Measurements from ENCODE around the gene FKBP6. TPM values are rescaled to one million over a fixed set of nuclear protein-coding genes. Genes with fewer than 3 reads are reported as not detected.

FKBP6 gene
- total RNA-seq, 2 experiments from 2014 or later, result not detected

- no peak for ATAC-seq
- ChIA-PET POLR2A (no interaction called here), CTCF (interaction anchor here (1.5 kb wide), 1 partner anchor 102 kb away, joined by 4 read pairs; no protein-coding TSS in a partner anchor)
- no peak for DNase-seq
- H3K27ac Mint-ChIP-seq, result no peak overlapping the region
- no peaks in the 10 kb centered on the region for H3K27me3 Mint-ChIP-seq
- H3K4me1 Mint-ChIP-seq, result no peaks in the 10 kb centered on the region
- no peaks in the 10 kb centered on the region for H3K36me3 Mint-ChIP-seq (ENCODE audit: low read depth)
- H3K4me3 Mint-ChIP-seq, result no peak overlapping the region
- intact Hi-C loops (cut with DNase I, micrococcal nuclease), result no loop called here
- peaks cover 3% of the 10 kb centered on the region for H3K9me3 Mint-ChIP-seq (ENCODE audit: low read depth)
Observed at GRCh38 chr7:73349763-73350162, 21.8 kb downstream of the FKBP6 start.

GRCh38 chr7:73350306-73351068, 22.5 kb downstream of the FKBP6 start:
- H3K27me3 Mint-ChIP-seq, result no peaks in the 10 kb centered on the region
- H3K27ac Mint-ChIP-seq, result no peak overlapping the region
- DNase-seq (no peak), ATAC-seq (no peak)
- CTCF ChIA-PET, result interaction anchor here (0.6 to 1.5 kb wide), 2 partner anchors 101 to 301 kb away, joined by 3 to 4 read pairs; no protein-coding TSS in a partner anchor
- peaks cover 3% of the 10 kb centered on the region for H3K9me3 Mint-ChIP-seq (ENCODE audit: low read depth)
- POLR2A ChIA-PET, result no interaction called here
- H3K4me1 Mint-ChIP-seq, result no peaks in the 10 kb centered on the region
- H3K36me3 Mint-ChIP-seq (ENCODE audit: low read depth), result no peaks in the 10 kb centered on the region
- intact Hi-C loops (cut with DNase I, micrococcal nuclease), result no loop called here
- no peak overlapping the region for H3K4me3 Mint-ChIP-seq

DNA sequence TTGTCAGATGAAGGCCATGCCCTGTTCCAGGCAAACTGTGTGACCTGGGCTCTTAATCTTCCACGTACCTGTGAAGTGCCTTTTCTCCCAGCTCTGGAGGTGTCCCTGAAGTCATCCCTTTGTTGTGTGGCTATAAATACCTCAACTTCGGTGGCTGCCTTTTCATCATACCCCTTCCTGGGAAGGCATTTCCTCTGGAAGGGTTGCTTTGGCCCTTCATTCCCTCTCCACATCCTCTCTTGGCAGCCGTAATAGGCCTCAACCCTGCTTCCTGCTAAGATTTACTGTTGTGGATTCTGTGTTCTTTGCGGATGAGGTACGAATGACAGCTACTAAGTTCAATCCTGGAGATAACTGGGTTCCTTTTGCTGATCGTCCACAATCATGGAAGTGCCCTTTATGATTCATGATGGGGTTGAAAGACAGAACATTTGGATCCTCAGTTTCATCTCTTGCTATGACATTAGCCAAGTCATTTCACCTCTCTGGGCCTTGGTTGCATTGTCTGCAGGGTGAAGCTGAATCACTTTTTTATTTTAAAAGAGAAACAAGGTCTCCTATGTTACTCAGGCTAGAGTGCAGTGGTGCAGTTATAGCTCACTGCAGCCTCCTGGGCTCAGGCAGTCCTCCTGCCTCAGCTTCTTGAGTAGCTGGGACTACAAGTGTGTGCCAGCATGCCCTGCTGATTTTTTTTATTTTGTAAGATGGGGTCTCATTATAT, 23.6 kb downstream of the FKBP6 start:
- Mint-ChIP-seq H3K27me3 (no peaks in the 10 kb centered on the region), H3K4me1 (no peaks in the 10 kb centered on the region), H3K4me3 (no peak overlapping the region), H3K36me3 (ENCODE audit: low read depth) (no peaks in the 10 kb centered on the region), H3K9me3 (ENCODE audit: low read depth) (peaks cover 3% of the 10 kb centered on the region), H3K27ac (no peak overlapping the region)
- peak; percentile 66 for ATAC-seq
- ChIA-PET CTCF (interaction anchor here (1.6 kb wide), 1 partner anchor 9 kb away, joined by 3 read pairs; no protein-coding TSS in a partner anchor), POLR2A (no interaction called here)
- intact Hi-C loops (cut with DNase I, micrococcal nuclease), result no loop called here
- no peak for DNase-seq

DNA sequence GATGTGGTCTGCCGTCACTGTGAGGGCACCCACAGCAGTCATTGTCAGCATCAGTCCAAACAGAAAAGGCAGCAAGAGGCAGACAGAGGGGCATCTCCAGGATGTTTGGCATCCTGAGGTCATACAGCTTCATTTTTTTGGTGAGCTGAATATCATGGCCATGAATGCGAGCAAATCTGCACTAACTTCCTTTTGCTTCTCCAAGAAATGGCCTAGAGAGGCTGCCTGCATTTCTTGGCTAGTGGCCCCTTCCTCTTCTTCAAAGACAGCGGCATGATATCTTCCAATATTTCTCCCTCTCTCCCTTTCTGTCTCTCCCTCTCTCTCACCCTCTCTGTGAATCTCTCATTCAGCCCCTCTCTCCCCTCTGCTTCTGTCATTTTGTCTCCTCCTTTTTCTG, 24.8 kb downstream of the FKBP6 start:
- peaks cover 3% of the 10 kb centered on the region for H3K9me3 Mint-ChIP-seq (ENCODE audit: low read depth)
- H3K4me3 Mint-ChIP-seq, result no peak overlapping the region
- H3K4me1 Mint-ChIP-seq, result no peaks in the 10 kb centered on the region
- CTCF ChIA-PET, result interaction anchor here (0.7 to 1.6 kb wide), 2 partner anchors 10 to 100 kb away, joined by 3 read pairs; no protein-coding TSS in a partner anchor
- intact Hi-C loops (cut with DNase I, micrococcal nuclease), result no loop called here
- ATAC-seq, result no peak
- DNase-seq, result no peak
- no peaks in the 10 kb centered on the region for H3K27me3 Mint-ChIP-seq
- H3K27ac Mint-ChIP-seq, result no peak overlapping the region
- POLR2A ChIA-PET, result no interaction called here
- H3K36me3 Mint-ChIP-seq (ENCODE audit: low read depth), result no peaks in the 10 kb centered on the region

DNA sequence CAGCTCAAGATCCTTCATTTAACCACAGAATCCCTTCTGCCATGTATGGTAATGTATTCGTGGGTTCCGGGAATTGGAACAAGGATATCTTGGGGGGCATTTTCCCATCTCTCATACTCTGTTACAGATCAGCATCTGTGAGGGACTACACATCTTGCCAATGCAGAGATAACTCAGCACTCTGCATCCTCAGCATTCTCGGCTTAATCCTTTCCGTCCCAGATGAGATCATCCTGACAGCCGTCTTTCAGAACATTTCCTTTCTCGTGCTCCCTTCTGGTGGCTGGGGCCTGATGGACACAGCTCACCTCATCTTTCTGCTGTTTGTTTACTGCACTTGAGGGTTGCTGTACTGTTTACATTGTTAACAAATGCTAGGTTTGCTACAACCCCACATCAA, 25.3 kb downstream of the FKBP6 start:
- ChIA-PET CTCF (interaction anchor here (1.6 kb wide), 1 partner anchor 10 kb away, joined by 3 read pairs; no protein-coding TSS in a partner anchor), POLR2A (no interaction called here)
- no peak overlapping the region for H3K27ac Mint-ChIP-seq
- H3K9me3 Mint-ChIP-seq (ENCODE audit: low read depth), result peaks cover 3% of the 10 kb centered on the region
- H3K36me3 Mint-ChIP-seq (ENCODE audit: low read depth), result no peaks in the 10 kb centered on the region
- peaks cover 3% of the 10 kb centered on the region for H3K4me1 Mint-ChIP-seq
- ATAC-seq (no peak), DNase-seq (no peak)
- H3K27me3 Mint-ChIP-seq, result no peaks in the 10 kb centered on the region
- H3K4me3 Mint-ChIP-seq, result no peak overlapping the region
- intact Hi-C loops (cut with DNase I, micrococcal nuclease), result no loop called here

DNA sequence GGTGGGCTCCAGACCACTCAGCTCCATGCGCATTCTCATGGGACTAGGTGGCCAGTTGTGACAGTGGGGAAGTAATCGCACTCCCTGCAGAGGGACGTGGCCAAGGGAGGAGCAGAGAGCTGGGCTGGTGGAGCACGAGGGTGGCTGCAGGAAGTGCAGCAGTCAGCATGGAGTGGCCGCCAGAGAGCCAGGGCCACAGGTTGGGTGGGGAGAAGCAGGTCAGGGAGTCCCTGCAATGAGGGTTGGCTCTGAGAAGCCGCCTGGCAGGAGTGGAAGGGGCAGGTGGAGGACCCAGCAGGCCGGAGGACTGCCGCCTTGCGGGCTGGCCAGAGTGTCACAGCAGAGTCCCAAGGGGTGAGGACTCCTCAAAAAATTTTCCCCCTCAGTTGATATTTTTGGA, 26.2 kb downstream of the FKBP6 start:
- intact Hi-C loops (cut with DNase I, micrococcal nuclease), result no loop called here
- H3K36me3 Mint-ChIP-seq (ENCODE audit: low read depth), result no peaks in the 10 kb centered on the region

GRCh38 chr7:73354821-73355220, 26.9 kb downstream of the FKBP6 start:
- Mint-ChIP-seq H3K36me3 (ENCODE audit: low read depth) (no peaks in the 10 kb centered on the region), H3K27me3 (peaks cover 3% of the 10 kb centered on the region), H3K4me3 (no peak overlapping the region), H3K27ac (no peak overlapping the region), H3K4me1 (peaks cover 5% of the 10 kb centered on the region), H3K9me3 (ENCODE audit: low read depth) (peaks cover 3% of the 10 kb centered on the region)
- ChIA-PET POLR2A (no interaction called here), CTCF (interaction anchor here (1.2 kb wide), 1 partner anchor 97 kb away, joined by 3 read pairs; no protein-coding TSS in a partner anchor)
- DNase-seq (no peak), ATAC-seq (no peak)
- intact Hi-C loops (cut with DNase I, micrococcal nuclease), result no loop called here

More for the DNA sequence above, 26.2 kb downstream of the FKBP6 start:
- ATAC-seq (no peak), DNase-seq (no peak)
- H3K9me3 Mint-ChIP-seq (ENCODE audit: low read depth), result peaks cover 3% of the 10 kb centered on the region
- no peaks in the 10 kb centered on the region for H3K27me3 Mint-ChIP-seq
- H3K4me3 Mint-ChIP-seq, result no peak overlapping the region
- POLR2A ChIA-PET, result no interaction called here
- peaks cover 5% of the 10 kb centered on the region for H3K4me1 Mint-ChIP-seq
- H3K27ac Mint-ChIP-seq, result no peak overlapping the region
- CTCF ChIA-PET, result interaction anchor here (0.6 kb wide), 1 partner anchor 168 kb away, joined by 3 read pairs; the partner anchor contains the start of gene BAZ1B

GRCh38 chr7:73356159-73356558, 28.2 kb downstream of the FKBP6 start:
- peaks cover 3% of the 10 kb centered on the region for H3K27me3 Mint-ChIP-seq
- intact Hi-C loops (cut with DNase I, micrococcal nuclease), result no loop called here
- ChIA-PET POLR2A (no interaction called here), CTCF (interaction anchor here (1.2 kb wide), 1 partner anchor 95 kb away, joined by 3 read pairs; no protein-coding TSS in a partner anchor)
- ATAC-seq (no peak), DNase-seq (no peak)
- H3K36me3 Mint-ChIP-seq (ENCODE audit: low read depth), result no peaks in the 10 kb centered on the region
- peaks cover 3% of the 10 kb centered on the region for H3K9me3 Mint-ChIP-seq (ENCODE audit: low read depth)
- peaks cover 5% of the 10 kb centered on the region for H3K4me1 Mint-ChIP-seq
- no peak overlapping the region for H3K27ac Mint-ChIP-seq
- no peak overlapping the region for H3K4me3 Mint-ChIP-seq

- ATAC-seq, result no peak
- ChIA-PET CTCF (interaction anchor here (2.3 kb wide), 1 partner anchor 35 kb away, joined by 5 read pairs; no protein-coding TSS in a partner anchor), POLR2A (no interaction called here)
- Mint-ChIP-seq H3K4me3 (no peak overlapping the region), H3K27me3 (peaks cover 3% of the 10 kb centered on the region), H3K27ac (no peak overlapping the region), H3K36me3 (ENCODE audit: low read depth) (no peaks in the 10 kb centered on the region), H3K9me3 (ENCODE audit: low read depth) (no peaks in the 10 kb centered on the region), H3K4me1 (peaks cover 5% of the 10 kb centered on the region)
- no peak for DNase-seq
- intact Hi-C loops (cut with DNase I, micrococcal nuclease), result no loop called here
Observed at GRCh38 chr7:73358590-73359275, 30.8 kb downstream of the FKBP6 start.

DNA sequence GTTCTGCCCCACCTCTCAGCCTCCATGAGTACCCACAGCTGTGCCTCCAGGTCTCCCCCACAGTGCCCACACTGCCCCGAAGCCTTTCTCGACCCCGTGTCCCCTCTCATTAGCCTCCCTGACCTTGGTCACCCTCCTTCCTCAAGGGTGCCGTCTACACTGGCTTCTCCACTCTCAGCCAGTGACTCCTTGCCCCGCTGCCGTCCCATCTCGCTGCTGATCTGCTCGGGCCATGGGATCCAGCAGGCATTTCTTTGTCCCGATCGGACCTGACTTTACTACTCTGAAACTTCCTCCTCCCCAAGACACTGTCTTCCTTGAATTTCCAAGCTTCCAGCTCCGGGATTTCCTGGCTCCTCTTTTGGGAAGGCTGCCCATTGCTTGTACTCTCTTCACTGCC, 31.3 kb downstream of the FKBP6 start:
- Mint-ChIP-seq H3K4me3 (no peak overlapping the region), H3K36me3 (ENCODE audit: low read depth) (no peaks in the 10 kb centered on the region), H3K9me3 (ENCODE audit: low read depth) (no peaks in the 10 kb centered on the region), H3K27me3 (peaks cover 3% of the 10 kb centered on the region), H3K27ac (no peak overlapping the region), H3K4me1 (peaks cover 5% of the 10 kb centered on the region)
- DNase-seq (no peak), ATAC-seq (no peak)
- ChIA-PET POLR2A (no interaction called here), CTCF (interaction anchor here (2.3 kb wide), 1 partner anchor 35 kb away, joined by 5 read pairs; no protein-coding TSS in a partner anchor)
- intact Hi-C loops (cut with DNase I, micrococcal nuclease), result no loop called here

- POLR2A ChIA-PET, result no interaction called here
- ATAC-seq (no peak), DNase-seq (no peak)
- Mint-ChIP-seq H3K36me3 (ENCODE audit: low read depth) (no peaks in the 10 kb centered on the region), H3K27me3 (peaks cover 3% of the 10 kb centered on the region), H3K27ac (no peak overlapping the region), H3K4me1 (peaks cover 5% of the 10 kb centered on the region), H3K4me3 (no peak overlapping the region), H3K9me3 (ENCODE audit: low read depth) (no peaks in the 10 kb centered on the region)
- intact Hi-C loops (cut with DNase I, micrococcal nuclease), result no loop called here
- CTCF ChIA-PET, result interaction anchor here (2.3 kb wide), 1 partner anchor 36 kb away, joined by 5 read pairs; no protein-coding TSS in a partner anchor
Observed at GRCh38 chr7:73359746-73360375, 31.9 kb downstream of the FKBP6 start.
